ENCODE measurements around the gene TEKT5. TPM values are rescaled to one million over a fixed set of nuclear protein-coding genes. Genes with fewer than 3 reads are reported as not detected.
"Not testable (repeated sequence)": the region's sequence is repeated elsewhere in the genome, so short reads cannot be mapped to it uniquely, and the experiment has no call there.

Gene TEKT5
- under 1 TPM in 2 of 12 donors, not detected in 10; 0.16 to 0.29 TPM for polyA plus RNA-seq (ENCODE audit: insufficient read length in 12 of 12)
- long read RNA-seq, donor 1, result 0 reads
- long read RNA-seq, donor 2, partial matches to known transcripts, result 49 of 65 reads
- long read RNA-seq, donor 2, other reads (novel, unspliced or antisense), result 16 of 65 reads
- long read RNA-seq, donor 3, result 0 reads
- long read RNA-seq, donor 4, result 0 reads
- long read RNA-seq, donor 5, result 0 reads
- long read RNA-seq, donor 6, result 0 reads
- long read RNA-seq, donor 7, result 0 reads
- long read RNA-seq, donor 8, result 0 reads
- long read RNA-seq, donor 9, result 0 reads
- long read RNA-seq, donor 10, result 0 reads
- long read RNA-seq, donor 11, result 0 reads

- DNase-seq, result no peak
Measured at GRCh38 chr16:10694830-10695229, at the start of gene TEKT5. Gene TEKT5 (minus strand): TSS chr16:10694930. CDS start chr16:10694873, 57 bp downstream.

- DNase-seq, result peak; percentile 100
Measured at GRCh38 chr16:10743610-10744369, 49.1 kb upstream of the TEKT5 start, which contains the start of gene NUBP1. Gene NUBP1 (plus strand): TSS chr16:10743842. CDS start chr16:10743864, 22 bp downstream.

- DNase-seq, result no peak
Measured at GRCh38 chr16:10743227-10743609, 48.5 kb upstream of the TEKT5 start.

GRCh38 chr16:10741844-10742243 is 47.1 kb upstream of the TEKT5 start:
- DNase-seq, result no peak

GRCh38 chr16:10741249-10741648 is 46.5 kb upstream of the TEKT5 start:
- DNase-seq, result not testable (repeated sequence)

- no peak for DNase-seq
Measured at GRCh38 chr16:10740845-10741208, 46.1 kb upstream of the TEKT5 start.

- no peak for DNase-seq
Measured at GRCh38 chr16:10740000-10740844, 45.5 kb upstream of the TEKT5 start.

- peak; percentile 67 for DNase-seq
Measured at GRCh38 chr16:10738231-10739077, 43.7 kb upstream of the TEKT5 start.

GRCh38 chr16:10737068-10737625 is 42.4 kb upstream of the TEKT5 start:
- peak; percentile 83 for DNase-seq

- no peak for DNase-seq
Measured at GRCh38 chr16:10731790-10732189, 37.1 kb upstream of the TEKT5 start.

- DNase-seq, result no peak
Measured at GRCh38 chr16:10729104-10730048, 34.6 kb upstream of the TEKT5 start.

- no peak for DNase-seq
Measured at GRCh38 chr16:10728003-10728887, 33.5 kb upstream of the TEKT5 start.

GRCh38 chr16:10708969-10709368 is 14.2 kb upstream of the TEKT5 start:
- DNase-seq, result no peak

- DNase-seq, result no peak
Measured at GRCh38 chr16:10699756-10700155, 5.0 kb upstream of the TEKT5 start.

- DNase-seq, result no peak
Measured at GRCh38 chr16:10694306-10694705, 424 bp downstream of the TEKT5 start.

GRCh38 chr16:10693889-10694288 is 841 bp downstream of the TEKT5 start:
- no peak for DNase-seq

- DNase-seq, result no peak
Measured at GRCh38 chr16:10692470-10692869, 2.3 kb downstream of the TEKT5 start.

- no peak for DNase-seq
Measured at GRCh38 chr16:10688726-10689125, 6.0 kb downstream of the TEKT5 start.

- DNase-seq, result no peak
Measured at GRCh38 chr16:10688291-10688690, 6.4 kb downstream of the TEKT5 start.

Measured in muscle of arm (tissue), 14 donors.